SK-N-DZ (cell line): Measurements from ENCODE around the gene F2RL1.
"Not testable (repeated sequence)": the region's sequence is repeated elsewhere in the genome, so short reads cannot be mapped to it uniquely, and the experiment has no call there.

Experiments used
- DNase-seq: peaks from one replicate; pipeline ENCODE4 v3.0.0-alpha.2; 2015; ENCODE audit warnings: low spot score

F2RL1 gene

DNA sequence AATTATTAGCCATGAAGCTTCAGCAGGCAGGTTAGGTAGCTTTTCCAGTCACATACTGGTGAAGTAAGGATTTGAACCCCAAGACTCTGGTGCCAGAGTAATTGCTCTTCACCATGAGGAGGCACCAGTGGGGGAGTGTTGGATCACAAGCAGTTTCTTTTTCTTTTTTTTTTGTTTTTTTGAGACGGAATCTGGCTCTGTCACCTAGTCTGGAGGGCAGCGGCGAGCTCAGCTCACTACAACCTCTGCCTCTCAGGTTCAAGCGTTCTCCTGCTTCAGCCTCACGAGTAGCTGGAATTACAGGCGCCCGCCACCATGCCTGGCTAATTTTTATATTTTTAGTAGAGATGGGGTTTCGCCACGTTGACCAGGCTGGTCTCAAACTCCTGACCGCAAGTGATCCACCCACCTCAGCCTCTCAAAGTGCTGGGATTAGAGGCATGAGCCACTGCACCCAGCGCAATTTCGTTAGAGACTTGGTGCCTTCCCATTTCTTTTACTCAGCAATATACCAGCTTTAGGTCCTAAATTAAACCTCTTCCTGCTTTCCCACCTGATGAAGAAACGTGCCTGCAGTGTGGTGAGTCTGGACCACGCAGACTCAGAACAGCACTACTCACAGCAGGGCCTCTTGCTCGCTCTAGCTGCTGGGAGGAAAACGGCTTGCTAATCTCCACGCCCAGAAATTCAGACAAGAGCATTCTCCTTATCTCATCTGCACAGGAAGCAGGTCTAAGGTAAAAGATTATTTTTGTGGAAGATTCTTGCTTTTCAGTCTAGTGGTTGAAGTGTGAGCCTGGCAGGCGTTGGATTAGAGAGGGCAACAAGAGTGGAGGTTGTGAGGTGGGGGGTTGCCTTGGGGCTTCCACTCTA lies 30.8 kb downstream of the F2RL1 start, which contains the start of gene S100Z:
Gene S100Z (plus strand): TSS at position 596 of the 873 bp plus-strand sequence. CDS start 25,346 bp downstream, outside the sequence.
- DNase-seq, result no peak

DNA sequence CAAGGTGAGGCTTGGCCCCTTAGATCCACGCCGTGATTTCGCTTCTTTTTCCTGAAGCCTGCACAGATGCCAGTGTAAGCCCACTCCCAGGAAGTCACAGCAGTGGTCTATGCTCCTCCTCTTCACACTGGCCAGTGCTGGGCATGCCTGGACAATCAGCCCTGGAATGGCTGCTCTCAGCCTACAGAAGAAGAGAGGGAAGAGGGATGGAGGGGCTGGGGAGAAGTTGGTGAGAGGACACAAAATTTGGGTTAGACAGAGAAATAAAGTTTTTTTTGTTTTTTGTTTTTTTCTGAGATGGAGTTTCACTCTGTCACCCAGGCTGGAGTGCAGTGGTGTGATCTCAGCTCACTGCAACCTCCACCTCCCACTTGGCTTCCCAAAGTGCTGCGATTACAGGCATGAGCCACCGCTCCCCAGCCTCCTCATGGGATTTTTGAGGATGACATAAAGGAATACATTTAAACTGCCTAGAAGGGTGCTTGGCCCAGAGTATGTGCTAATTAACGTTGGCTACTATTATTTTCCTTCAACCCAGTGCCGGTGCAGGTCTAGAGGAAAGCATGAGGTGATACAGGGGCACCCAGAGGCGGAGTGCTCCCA lies 31.8 kb downstream of the F2RL1 start:
- DNase-seq, result no peak

DNA sequence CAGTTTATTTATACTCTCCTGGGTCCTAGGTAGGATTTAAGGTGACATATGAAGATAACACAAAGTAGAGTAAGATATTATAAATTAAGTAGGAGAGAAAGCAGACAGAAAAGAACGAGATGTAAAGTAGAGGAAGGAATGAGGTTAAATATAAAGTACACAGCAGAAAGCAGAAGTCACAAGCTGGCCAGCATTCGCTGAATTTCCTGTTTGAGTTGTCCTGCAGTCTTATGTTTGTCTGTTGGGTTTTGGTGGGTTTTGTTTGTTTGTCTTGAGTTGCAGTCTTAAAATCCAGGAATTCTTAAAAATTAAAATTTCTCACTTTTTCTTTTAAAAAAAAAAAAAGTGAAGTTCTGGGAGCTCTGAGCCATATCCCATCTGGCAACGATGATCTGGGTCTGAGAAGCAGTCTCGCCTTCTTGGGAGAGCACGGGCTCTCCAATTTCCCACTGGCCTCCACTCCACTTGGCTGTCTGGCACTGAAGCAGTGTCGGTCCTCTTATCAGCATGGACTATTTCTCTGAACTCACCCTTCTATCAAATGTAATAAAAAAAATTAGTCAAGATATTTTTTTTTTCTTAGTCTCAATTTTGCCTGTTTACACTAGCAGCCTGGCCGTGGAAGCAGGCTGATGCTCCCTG lies 33.0 kb downstream of the F2RL1 start:
- no peak for DNase-seq

DNA sequence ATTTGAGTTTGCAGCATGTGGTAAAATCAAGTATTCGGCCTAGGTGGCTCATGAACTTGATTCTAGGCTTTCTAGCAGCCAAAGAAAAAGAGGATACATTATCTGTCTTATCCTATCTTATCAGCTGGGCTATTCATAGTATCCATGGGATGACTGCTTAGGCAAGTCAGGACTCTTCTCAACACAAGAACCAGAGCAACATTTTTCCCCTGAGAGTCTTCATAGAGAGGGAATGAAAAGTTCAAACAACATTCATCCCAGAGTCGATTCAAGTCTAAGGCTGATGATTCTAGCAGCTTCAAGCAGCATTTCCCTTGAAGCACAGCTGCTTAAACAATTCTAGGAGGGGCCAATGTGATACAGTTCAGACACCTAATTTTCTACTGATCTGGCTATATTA lies 33.9 kb downstream of the F2RL1 start:
- DNase-seq, result no peak

DNA sequence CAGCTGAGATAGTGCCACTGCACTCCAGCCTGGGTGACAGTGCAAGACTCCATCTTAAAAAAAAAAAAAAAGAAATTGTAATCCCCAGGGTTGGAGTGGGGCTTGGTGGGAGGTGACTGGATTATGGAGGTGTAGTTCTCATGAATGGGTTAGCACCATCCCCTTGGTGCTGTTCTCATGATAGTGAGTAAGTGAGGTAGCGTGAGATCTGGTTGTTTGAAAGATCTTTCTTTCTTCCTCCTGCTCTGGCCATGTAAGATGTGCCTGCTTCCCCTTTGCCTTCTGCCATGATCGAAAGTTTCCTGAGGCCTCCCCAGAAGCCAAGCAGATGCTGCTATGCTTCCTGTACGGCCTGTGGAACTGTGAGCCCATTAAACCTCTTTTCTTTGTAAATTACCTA lies 34.9 kb downstream of the F2RL1 start:
- not testable (repeated sequence) for DNase-seq

DNA sequence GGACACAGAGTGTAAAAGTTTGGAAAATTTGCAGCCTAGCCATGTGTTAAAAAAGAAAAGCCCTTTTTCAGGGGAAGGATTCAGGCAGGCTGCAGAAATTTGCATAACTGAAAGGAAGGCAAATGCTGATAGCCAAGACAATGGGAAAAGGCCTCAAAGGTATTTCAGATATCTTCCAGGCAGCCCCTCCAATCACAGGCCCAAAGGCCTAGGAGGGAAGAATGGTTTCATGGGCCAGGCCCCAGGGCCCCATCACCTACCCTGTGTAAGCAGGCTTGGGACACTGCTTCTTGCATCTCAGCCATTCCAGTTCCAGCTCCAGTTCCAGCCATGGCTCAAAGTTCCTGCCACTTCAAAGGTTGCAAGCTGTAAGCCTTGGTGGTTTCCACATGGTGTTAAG lies 35.8 kb downstream of the F2RL1 start:
- DNase-seq, result no peak

DNA sequence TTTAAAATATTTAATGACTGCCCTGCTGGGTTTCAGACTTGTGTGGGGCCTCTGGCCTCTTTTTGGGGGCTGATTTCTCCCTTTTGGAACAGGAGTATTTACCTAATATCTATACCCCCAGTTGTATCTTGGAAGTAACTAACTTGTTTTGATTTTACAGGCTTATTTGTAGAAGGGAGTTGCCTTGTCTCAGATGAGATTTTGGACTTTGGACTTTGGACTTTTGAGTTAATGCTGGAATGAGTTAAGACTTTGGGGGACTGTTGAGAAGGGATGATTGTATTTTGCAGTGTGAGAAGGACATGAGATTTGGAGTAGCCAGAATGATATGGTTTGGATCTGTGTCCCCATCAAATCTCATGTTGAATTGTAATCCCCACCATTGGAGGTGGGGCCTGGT lies 36.7 kb downstream of the F2RL1 start:
- DNase-seq, result not testable (repeated sequence)

DNA sequence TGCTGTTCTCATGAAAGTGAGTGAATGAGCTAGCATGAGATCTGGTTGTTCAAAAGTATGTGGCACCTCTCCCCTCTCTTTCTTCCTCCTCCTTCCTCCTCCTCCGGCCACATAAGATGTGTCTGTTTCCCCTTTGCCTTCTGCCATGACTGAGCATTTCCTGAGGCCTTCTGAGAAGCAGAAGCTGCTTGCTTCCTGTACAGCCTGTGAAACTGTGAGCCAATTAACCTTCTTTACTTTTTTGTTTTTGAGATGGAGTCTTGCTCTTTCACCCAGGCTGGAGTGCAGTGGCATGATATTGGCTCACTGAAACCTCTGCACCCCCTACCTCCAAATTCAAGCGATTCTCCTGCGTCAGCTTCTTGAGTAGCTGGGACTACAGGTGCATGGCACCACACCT lies 37.1 kb downstream of the F2RL1 start:
- no peak for DNase-seq

DNA sequence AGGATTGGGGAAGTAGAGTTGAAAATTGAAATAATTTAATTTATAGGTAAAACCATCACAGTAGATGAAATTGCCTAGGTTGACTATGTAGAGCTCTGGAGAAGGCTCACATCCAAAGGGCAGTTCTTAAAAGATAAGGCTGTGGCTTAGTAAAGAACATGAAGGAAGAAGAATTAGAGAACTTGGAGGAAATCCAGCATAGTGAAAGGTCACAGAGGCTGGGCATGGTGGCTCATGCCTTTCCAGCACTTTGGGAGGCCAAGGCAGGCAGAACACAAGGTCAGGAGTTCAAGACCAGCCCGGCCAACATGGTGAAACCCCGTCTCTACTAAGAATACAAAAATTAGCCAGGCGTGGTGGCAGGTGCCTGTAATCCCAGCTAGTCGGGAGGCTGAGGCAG lies 38.0 kb downstream of the F2RL1 start:
- DNase-seq, result not testable (repeated sequence)

DNA sequence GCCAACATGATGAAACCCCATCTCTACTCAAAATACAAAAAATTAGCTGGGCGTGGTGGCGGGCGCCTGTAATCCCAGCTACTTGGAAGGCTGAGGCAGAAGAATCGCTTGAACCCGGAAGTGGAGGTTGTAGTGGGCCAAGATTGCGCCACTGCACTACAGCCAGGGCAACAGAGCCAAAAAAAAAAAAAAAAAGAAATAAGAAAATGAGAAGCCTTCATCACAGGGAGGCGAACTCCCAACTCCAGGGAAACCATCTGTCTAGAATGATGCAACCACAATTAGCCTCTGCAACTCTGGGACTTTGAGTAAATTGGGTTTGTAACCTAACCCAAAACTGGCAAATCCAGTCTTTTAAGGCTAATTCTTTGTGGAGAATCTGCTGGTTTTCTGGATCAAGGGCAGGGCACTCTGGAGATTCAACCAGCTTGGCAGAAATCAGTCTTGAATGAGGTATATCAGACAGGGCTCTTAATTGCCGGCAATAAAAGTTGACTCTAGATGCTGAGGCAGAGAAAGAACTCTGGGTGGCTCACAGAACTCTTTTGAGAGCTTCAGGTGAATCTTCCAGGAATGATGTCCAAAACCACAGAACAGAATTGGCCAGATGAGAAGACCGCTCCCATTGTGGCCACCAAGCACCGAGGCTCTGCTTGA lies 40.9 kb downstream of the F2RL1 start:
- DNase-seq, result no peak

DNA sequence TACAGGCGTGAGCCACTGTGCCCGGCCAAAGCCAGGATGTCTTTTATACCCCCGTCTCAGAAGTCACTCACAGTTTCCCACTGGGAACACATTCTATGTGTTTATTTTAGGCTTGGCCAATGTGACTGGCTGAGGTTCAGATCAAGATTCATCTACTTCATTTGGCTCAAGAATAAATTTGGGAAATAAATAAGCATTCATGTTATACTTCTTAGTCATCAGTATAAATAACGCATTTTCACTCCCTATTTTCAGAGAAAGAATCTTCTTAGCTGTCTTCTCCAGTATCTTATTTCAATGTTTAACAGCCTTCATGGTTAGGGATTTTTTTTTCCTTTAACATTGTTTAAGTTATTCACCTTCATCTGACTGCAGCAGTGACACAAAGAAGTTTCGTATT lies 42.8 kb downstream of the F2RL1 start:
- DNase-seq, result no peak

DNA sequence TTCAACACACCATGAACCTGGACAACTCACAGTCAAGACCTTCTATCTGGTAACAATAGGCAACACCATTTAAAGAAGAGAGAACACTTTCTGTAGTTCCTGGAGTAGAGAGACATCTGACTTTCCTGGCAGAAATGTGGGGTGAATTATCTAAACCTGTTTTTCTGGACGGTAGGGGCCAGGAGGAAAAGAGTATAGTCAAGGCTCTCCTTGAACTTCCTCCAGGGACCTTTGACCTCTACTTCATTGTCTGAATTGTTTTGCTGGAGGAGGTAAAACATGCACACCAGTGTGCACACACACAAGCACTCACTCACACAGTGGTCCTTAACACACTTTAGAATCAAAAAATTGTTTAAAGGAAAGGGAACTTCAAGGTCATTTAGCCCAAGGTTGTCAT lies 44.2 kb downstream of the F2RL1 start:
- DNase-seq, result no peak

DNA sequence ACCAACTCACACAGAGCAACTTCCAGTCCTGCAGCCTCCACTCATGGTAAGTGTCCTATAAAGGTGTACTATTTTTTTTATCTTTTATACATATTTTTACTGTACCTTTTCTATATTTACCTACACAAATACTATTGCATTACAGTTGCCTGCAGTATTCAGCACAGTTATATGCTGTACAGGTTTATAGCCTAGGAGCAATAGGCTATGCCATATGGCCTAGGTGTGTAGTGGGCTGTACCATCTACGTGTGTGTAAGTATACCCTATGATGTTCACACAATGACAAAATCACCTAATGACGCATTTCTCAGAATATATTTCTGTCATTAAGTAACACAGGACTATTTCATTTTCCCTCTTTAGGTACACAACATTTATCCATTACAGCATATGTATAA lies 47.7 kb downstream of the F2RL1 start:
- no peak for DNase-seq

DNA sequence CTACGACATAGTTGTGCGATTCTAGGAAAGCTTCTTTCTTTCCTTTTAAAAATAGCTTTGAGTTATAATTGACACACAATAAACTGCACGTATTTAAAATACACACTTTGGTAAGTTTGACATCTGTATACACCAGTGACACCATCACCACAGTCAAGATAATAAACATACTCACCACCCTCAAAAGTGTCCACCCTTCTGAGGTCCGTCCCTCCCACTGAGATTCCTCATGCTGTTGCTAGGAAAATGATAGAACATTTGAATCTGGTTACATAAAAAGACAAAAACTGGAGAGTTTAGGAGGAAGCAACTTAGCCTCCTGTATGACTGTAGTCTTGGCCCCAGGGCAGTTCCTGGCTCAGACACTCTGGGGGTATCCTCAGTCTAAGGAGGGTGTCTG lies 48.2 kb downstream of the F2RL1 start:
- DNase-seq, result no peak

DNA sequence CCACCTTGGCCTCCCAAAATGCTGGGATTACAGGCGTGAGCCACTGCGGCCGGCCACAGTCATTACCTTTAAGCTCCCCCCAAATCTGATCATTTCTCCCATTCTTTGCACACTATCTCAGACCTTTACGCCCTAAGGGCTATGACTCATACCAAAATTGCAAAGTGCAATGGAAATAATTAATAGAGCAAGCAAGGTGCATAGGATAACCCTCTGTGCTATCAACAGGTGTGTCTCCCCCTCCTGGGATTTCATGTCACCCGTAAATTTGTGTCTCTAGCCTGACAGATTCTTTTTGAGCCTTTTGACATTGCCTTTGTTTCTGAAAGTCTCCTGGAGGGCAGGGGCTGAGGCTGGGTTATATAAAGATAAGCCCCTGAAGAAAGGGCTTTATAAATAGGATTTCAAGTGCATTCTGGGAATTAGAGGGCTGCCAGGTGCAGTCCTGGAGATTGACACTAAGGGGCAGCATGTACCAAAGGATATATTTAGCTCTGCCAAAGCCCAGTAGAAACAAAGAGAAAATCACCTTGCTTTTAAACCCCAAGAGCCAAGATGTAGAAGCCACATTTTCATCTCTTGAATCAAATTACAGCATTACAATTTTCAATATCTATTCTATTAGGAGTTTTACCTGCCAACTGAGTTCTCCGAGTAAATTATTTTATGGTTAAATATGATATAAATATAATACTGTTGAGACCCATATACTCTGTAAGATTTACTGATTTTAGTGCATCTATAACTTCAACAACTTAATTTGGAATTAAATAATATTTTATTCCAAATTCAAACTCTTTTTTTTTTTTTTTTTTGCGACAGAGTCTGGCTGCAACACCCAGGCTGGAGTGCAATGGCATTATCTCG lies 49.2 kb downstream of the F2RL1 start:
- DNase-seq, result peak; percentile 69

DNA sequence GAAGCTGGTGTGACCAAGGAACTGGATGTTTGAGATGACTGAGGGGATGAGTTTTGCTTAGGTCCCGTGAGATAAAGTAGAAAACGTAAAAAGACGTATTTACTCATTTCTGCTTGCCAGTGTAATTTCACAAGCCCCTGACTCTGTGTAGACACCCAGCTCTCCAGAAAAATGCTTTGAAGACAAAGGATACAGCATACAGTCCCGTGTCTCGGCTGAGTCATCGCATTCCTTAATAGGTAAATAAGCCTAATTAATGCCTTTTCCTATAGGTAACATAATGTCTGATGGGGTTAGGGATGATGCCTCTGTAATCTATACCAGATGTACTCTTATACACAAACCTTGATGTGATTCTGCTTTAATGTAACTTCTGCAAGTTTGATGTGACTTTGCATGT lies 51.2 kb downstream of the F2RL1 start:
- no peak for DNase-seq

DNA sequence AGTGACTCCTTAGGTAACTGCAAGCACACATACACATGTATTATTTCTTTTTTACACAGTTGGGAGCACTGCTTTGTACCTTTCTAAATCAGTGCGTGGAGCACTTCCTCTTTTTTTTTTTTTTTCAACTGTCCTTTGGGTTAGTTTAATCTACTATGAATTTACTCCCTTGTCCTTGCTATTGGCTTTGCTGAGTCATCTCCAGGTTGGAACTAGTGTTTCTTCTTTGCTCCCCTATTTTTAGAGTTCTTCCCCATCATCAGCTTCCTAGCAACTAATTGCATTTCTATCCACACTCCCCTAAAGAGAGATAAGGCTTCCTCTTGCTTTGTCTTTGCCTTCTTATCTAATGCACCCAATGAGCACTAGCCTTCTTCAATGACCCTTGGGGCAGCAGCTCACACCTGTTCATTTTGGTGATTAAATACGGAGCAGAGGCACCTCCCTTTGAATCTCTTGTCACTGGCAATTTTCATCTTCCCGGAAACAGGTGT lies 55.3 kb downstream of the F2RL1 start:
- no peak for DNase-seq
